Activated CD8-positive, alpha-beta T cell treated with anti-CD3 and anti-CD28 coated beads, Interleukin-2, amount 10 ng/mL, durations not matched to agents 7 days and 5 days (primary cell): ENCODE results near the gene ENPP1. TPM values are rescaled to one million over a fixed set of nuclear protein-coding genes. Genes with fewer than 3 reads are reported as not detected.
"Not testable (repeated sequence)": the region's sequence is repeated elsewhere in the genome, so short reads cannot be mapped to it uniquely, and the experiment has no call there.

Experiments used
- ATAC-seq: fragments of 150-1000 bp; cut with Tn5 transposase; one replicate; pipeline ENCODE4 v1.10.0; 2021; ENCODE audit warnings: moderate library complexity
- CTCF ChIA-PET: fragments of 350-600 bp; sonication (Branson Sonifier 250); formaldehyde crosslinking; loops from one replicate; lab custom pipeline; 2021; ENCODE audit warnings: antibody characterized with exemption; lab: Charles Lee
- POLR2A ChIA-PET: fragments of 350-600 bp; sonication (Branson Sonifier 250); formaldehyde crosslinking; loops from one replicate; lab custom pipeline; 2021; ENCODE audit warnings: antibody characterized with exemption; lab: Charles Lee
- DNase-seq: peaks from one replicate; pipeline ENCODE4 v3.0.0-alpha.2; 2020
- H3K27ac Mint-ChIP-seq: one replicate; pipeline ENCODE4 v1.8.0; 2021; ENCODE audit warnings: mild to moderate bottlenecking, mixed read lengths
- H3K27me3 Mint-ChIP-seq: one replicate; pipeline ENCODE4 v1.8.0; 2021; ENCODE audit warnings: low read depth, mixed read lengths
- H3K36me3 Mint-ChIP-seq: one replicate; pipeline ENCODE4 v1.8.0; 2021; ENCODE audit warnings: low read depth, mixed read lengths
- H3K4me1 Mint-ChIP-seq: one replicate; pipeline ENCODE4 v1.8.0; 2021; ENCODE audit warnings: low read depth, mixed read lengths
- H3K4me3 Mint-ChIP-seq: one replicate; pipeline ENCODE4 v1.8.0; 2021; ENCODE audit warnings: mild to moderate bottlenecking, mixed read lengths
- H3K9me3 Mint-ChIP-seq: one replicate; pipeline ENCODE4 v1.8.0; 2022; ENCODE audit warnings: mixed read lengths; ENCODE audit not compliant: insufficient read depth
- total RNA-seq, 2 experiments: library from RNA; stranded (reverse); gene quantifications; one replicate each; pipeline ENCODE4 v1.2.3, GENCODE V29; 2021

ENPP1 gene
- total RNA-seq, 2 experiments from 2014 or later, result 0.29 to 0.50 TPM

DNA sequence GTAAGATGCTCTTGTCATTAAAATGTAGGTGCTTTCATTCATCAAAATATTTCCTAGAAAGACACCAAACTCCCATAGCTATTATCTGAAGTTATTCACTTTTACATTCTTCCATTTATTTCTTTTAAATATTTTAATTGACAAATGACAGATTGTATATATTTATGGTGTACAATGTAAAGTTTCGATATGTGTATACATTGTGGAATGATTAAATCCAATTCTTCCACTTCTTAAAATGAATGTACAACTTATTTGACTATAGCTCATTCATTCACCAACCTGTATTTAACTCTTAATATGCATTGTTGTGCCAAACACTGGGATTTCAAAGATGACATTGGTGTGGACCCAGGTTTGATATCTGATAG, 102.4 kb downstream of the ENPP1 start:
- Mint-ChIP-seq H3K27me3 (peaks cover 33% of the 10 kb centered on the region), H3K9me3 (no peaks in the 10 kb centered on the region), H3K4me1 (peaks cover 10% of the 10 kb centered on the region), H3K4me3 (no peak overlapping the region), H3K27ac (no peak overlapping the region), H3K36me3 (no peaks in the 10 kb centered on the region)
- no peak for ATAC-seq
- no peak for DNase-seq
- ChIA-PET POLR2A (no interaction called here), CTCF (interaction anchor here (0.6 to 2.8 kb wide), 18 partner anchors 10 to 1025 kb away, joined by 3 to 26 read pairs (median 3); partner anchors contain the start of gene MED23)

DNA sequence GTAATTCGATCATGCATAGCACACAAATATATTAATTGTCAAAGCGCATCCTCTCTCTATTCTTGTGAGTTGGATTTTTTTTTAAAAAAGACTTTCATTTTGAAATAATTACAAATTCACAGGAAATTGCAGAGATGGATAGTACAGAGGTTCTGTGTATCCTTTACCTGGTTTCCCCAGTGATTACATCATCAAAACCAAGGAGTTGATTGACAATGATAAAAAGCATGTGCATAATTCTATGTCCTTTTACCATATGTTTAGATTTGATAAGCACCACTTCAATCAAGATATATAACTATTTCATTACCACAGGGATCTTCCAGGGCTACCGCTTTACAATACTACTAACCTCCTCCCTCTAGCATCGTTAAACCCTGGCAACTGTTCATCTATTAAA, 103.1 kb downstream of the ENPP1 start:
- POLR2A ChIA-PET, result no interaction called here
- no peak overlapping the region for H3K4me3 Mint-ChIP-seq
- no peak for ATAC-seq
- DNase-seq, result no peak
- H3K36me3 Mint-ChIP-seq, result no peaks in the 10 kb centered on the region
- peaks cover 33% of the 10 kb centered on the region for H3K27me3 Mint-ChIP-seq
- no peaks in the 10 kb centered on the region for H3K9me3 Mint-ChIP-seq
- peaks cover 10% of the 10 kb centered on the region for H3K4me1 Mint-ChIP-seq
- CTCF ChIA-PET, result interaction anchor here (1.1 to 2.8 kb wide), 8 partner anchors 12 to 217 kb away, joined by 3 to 26 read pairs (median 4); no protein-coding TSS in a partner anchor
- no peak overlapping the region for H3K27ac Mint-ChIP-seq

DNA sequence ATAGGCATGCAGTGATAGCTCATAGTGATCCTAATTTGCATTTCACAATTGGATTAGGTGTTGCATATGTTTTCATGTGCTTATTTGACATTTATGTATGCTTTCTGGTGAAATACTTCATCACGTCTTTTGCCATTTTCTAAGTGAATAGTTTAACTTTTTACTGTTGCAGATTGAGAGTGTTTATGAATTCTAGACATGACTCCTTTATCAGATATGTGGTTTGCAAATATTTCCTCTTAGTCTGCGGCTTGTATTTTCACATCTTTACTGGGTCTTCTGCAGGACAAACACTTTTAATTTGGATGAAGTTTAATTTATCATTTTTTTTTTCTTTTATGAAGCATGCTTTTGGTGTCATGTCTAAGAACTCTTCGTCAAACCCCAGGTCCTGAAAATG, 104.1 kb downstream of the ENPP1 start:
- ChIA-PET POLR2A (no interaction called here), CTCF (interaction anchor here (0.9 to 2.8 kb wide), 5 partner anchors 11 to 1027 kb away, joined by 3 to 26 read pairs (median 4); no protein-coding TSS in a partner anchor)
- Mint-ChIP-seq H3K4me3 (no peak overlapping the region), H3K9me3 (no peaks in the 10 kb centered on the region), H3K4me1 (peaks cover 17% of the 10 kb centered on the region), H3K27ac (no peak overlapping the region), H3K27me3 (peaks cover 33% of the 10 kb centered on the region), H3K36me3 (no peaks in the 10 kb centered on the region)
- DNase-seq, result no peak
- ATAC-seq, result no peak

DNA sequence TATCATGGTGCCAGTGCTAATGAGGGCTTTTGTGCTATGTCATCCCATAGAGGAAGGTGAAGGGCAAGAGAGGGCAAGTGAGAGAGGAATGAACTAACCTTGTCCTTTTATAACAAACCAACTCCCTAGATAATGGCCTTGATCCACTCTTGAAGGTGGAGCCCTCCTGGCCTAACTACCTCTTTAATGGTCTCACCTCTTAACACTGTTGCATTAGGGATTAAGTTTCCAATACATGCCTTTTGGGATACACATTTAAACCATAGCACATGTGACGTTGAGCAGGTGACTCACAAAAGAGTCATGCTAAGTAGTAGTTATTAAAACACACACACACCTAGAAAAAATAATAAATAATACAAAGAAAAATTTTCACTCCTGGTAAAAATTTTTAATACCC, 106.4 kb downstream of the ENPP1 start:
- Mint-ChIP-seq H3K27ac (no peak overlapping the region), H3K4me3 (no peak overlapping the region), H3K4me1 (peaks cover 31% of the 10 kb centered on the region), H3K36me3 (no peaks in the 10 kb centered on the region), H3K27me3 (peaks cover 29% of the 10 kb centered on the region), H3K9me3 (no peaks in the 10 kb centered on the region)
- no peak for DNase-seq
- ATAC-seq, result no peak
- ChIA-PET POLR2A (no interaction called here), CTCF (interaction anchor here (1.2 to 3.3 kb wide), 7 partner anchors 10 to 365 kb away, joined by 3 to 28 read pairs (median 9); partner anchors contain the start of gene MED23)

DNA sequence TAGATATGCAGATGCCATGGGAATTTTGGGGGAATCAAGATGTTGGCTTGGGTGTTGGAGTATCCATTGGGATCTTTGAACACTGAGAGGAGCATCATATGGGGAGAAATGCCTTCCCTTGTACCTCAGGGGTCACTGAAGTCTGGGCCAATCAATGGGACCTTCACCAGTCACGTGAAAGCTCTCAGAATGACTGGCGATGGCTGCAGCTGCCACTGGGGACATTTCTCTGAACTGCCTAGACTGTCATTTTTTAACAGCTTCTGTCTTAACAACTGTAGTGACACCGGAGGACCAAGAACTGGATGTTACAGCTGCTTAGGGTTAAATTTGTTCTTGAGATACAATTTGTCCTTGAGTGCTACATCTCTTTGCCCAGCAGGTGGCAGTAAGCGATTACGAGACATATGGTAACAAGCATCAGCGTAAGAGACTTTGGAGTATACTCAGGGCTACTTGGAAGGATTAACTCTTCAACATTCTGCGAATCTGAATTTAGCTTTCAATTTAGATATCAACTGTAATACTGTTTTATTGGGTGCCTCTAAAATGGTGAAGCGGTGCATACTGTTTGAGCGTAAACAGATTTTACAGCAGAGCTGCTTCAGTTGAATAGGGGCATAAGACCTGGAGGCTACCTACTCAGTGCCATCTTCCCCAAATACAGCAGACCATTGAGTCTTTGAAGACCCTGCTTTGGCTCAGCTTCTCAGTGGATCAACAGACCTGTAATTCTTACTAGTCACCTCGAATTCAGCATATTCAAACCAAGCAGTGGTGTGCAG, 107.3 kb downstream of the ENPP1 start:
- Mint-ChIP-seq H3K36me3 (no peaks in the 10 kb centered on the region), H3K27ac (no peak overlapping the region), H3K9me3 (no peaks in the 10 kb centered on the region), H3K27me3 (peaks cover 32% of the 10 kb centered on the region), H3K4me1 (peaks cover 24% of the 10 kb centered on the region), H3K4me3 (no peak overlapping the region)
- DNase-seq, result peak; percentile 74
- ATAC-seq, result peak; percentile 64
- ChIA-PET POLR2A (no interaction called here), CTCF (interaction anchor here (0.6 to 3.3 kb wide), 20 partner anchors 9 to 373 kb away, joined by 3 to 28 read pairs (median 4); partner anchors contain the start of gene MED23)

DNA sequence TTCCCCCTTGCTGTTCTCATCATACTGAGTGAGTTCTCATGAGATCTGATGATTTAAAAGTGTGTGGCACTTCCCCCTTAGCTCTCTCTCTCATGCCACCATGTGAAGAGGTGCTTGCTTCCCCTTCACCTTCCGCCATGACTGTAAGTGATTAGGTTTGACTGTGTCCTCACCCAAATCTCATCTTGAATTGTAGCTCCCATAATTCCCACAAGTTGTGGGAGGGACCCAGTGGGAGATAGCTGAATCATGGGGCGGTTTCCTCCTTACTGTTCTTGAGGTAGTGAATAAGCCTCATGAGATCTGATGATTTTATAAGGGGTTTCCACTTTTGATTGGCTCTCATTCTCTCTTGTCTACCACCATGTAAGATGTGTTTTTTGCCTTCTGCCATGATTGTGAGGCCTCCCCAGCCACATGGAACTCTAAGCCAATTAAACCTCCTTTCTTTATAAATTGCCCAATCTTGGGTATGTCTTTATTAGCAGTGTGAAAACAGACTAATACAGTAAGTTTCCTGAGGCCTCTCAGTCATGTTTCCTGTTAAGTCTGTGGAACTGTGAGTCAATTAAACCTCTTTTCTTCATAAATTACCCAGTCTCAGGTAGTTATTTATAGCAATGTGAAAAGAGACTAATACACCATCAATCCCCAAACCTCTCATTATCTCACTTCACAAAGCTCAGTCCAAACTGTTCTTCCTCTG, 108.4 kb downstream of the ENPP1 start:
- POLR2A ChIA-PET, H3K36me3 Mint-ChIP-seq, H3K27ac Mint-ChIP-seq, DNase-seq, H3K9me3 Mint-ChIP-seq, H3K4me3 Mint-ChIP-seq, ATAC-seq: not testable (repeated sequence)
- Mint-ChIP-seq H3K4me1 (peaks cover 24% of the 10 kb centered on the region), H3K27me3 (peaks cover 29% of the 10 kb centered on the region)
- CTCF ChIA-PET, result interaction anchor here (0.7 to 3.3 kb wide), 12 partner anchors 8 to 372 kb away, joined by 3 to 28 read pairs (median 6); partner anchors contain the start of gene CCN2

DNA sequence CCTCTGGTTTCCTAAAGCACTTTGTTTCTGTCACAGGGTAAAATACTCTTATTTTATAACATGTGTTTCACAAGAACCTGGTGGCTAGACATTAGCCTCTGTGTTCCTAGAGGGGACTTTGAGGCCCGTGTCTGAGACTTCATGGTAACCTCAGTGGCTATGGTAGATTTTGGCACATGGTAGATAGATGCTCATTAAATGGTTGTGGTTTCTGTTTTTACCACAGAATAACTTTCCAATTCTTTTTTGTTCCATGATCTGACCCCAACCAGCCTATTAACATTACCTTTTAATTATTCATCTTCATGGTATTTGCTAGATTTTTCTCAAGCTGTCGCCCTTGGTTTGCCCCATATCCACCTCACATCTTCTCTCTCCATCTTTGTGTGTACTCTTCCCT, 109.0 kb downstream of the ENPP1 start:
- ATAC-seq, result no peak
- ChIA-PET CTCF (interaction anchor here (1.0 to 3.3 kb wide), 3 partner anchors 9 to 301 kb away, joined by 4 to 24 read pairs (median 6); no protein-coding TSS in a partner anchor), POLR2A (no interaction called here)
- Mint-ChIP-seq H3K27ac (no peak overlapping the region), H3K9me3 (no peaks in the 10 kb centered on the region), H3K36me3 (no peaks in the 10 kb centered on the region), H3K27me3 (peaks cover 24% of the 10 kb centered on the region), H3K4me3 (no peak overlapping the region), H3K4me1 (peaks cover 23% of the 10 kb centered on the region)
- DNase-seq, result no peak

DNA sequence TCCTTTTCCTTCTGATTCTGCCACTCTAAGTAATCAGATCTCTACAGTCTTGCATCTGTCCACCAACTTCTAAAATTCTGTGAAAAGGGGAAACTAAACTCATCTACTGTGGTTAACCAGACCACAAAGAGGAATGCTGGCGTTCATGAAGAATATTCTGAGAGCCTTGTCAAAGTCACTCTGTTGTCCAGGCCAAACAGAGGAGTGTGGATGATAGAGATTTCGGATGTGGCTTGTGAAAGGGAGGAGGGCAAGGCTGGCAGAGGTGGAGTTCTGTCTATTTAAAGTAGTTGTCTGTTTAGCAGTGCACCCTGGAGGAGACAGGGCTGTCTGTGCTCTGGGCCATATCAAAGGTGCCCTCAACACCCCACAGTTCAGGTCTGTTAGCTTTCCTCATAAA, 109.5 kb downstream of the ENPP1 start:
- H3K9me3 Mint-ChIP-seq, result no peaks in the 10 kb centered on the region
- peaks cover 21% of the 10 kb centered on the region for H3K4me1 Mint-ChIP-seq
- H3K36me3 Mint-ChIP-seq, result no peaks in the 10 kb centered on the region
- no peak overlapping the region for H3K27ac Mint-ChIP-seq
- peak; percentile 58 for ATAC-seq
- H3K4me3 Mint-ChIP-seq, result no peak overlapping the region
- DNase-seq, result peak; percentile 25
- H3K27me3 Mint-ChIP-seq, result peaks cover 22% of the 10 kb centered on the region
- ChIA-PET POLR2A (no interaction called here), CTCF (interaction anchor here (0.8 to 3.3 kb wide), 4 partner anchors 9 to 300 kb away, joined by 4 to 24 read pairs (median 5); no protein-coding TSS in a partner anchor)

DNA sequence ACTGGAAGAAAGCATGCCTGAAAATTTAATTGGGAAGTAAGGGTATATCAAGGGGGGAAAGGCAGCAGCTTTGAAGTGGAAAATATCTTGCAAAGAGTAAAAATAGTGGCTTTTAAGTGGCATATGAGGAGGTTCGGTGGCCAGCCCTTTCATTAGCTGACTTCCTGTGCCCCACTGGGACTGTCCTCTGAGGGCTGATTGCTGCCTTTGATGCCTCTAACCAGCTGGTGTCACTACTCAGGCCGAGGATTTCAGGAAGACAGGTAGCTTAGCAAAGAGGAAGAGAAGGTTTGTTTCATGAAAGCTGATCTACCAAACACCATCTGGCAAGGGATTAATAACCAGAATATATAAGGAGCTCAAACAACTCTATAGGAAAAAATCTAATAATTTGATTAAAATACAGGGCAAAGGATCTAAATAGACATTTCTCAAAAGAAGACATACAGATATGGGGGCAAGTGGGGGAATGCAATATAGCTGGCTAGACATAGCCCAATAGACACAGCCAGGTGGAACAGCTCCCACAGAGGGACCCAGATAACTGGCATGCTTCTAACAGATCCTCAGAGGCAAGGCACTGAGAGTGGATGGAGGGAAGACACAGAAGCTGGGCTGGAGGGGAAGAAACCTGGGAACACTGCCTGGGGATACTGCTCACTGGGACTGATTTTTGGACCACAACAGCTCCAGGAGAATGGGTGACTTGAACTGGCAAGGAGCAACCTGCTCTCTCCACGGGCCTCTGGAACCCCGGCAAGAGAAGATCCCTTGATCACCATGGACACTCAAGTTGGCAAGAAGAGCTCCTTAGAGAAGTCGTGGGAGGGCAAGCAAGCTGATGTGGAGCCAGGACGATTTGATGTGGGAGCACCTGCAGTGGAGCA, 110.2 kb downstream of the ENPP1 start:
- POLR2A ChIA-PET, result no interaction called here

DNA sequence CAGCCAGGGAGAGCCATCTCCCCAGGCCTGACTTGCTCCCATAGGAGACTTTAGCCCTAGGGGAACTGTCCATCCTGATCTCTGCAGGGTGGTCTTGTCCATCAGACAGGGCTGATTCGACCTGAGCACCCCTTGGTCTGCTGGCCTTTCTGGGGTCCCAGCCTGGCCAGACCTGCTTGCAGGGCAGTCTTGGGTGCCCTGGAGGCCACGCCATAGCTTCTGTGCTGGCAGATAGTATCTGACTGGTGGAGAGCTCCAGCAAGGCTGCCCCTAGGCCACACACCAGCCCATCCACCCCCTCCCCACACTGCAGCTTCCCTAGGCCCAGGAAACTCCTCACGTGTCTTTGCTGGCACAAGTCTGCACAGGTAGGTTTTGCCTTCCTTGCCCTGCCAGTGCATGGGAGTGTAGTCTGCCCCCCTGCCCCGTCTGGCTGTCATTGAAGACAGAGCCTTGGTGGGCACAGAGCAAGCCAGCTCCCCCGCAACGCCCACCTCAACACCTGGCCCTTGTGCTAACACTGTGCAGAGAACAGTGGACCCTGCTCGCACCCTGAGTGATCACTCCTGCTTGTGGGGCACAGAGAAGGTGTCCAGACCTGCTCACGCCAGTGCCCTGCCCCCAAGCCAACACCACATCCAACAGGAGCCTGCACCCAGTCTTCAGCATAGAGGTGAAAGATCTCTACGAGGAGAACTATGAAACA, 111.0 kb downstream of the ENPP1 start:
- DNase-seq, result no peak
- H3K4me1 Mint-ChIP-seq, result peaks cover 21% of the 10 kb centered on the region
- no peak overlapping the region for H3K4me3 Mint-ChIP-seq
- ATAC-seq, result no peak
- no peaks in the 10 kb centered on the region for H3K36me3 Mint-ChIP-seq
- ChIA-PET POLR2A (no interaction called here), CTCF (interaction anchor here (1.0 to 2.3 kb wide), 2 partner anchors 11 to 361 kb away, joined by 3 to 6 read pairs; no protein-coding TSS in a partner anchor)
- no peak overlapping the region for H3K27ac Mint-ChIP-seq
- no peaks in the 10 kb centered on the region for H3K9me3 Mint-ChIP-seq
- peaks cover 13% of the 10 kb centered on the region for H3K27me3 Mint-ChIP-seq

More for the DNA sequence above, 110.2 kb downstream of the ENPP1 start:
- CTCF ChIA-PET, result interaction anchor here (0.8 to 2.3 kb wide), 4 partner anchors 10 to 362 kb away, joined by 3 to 6 read pairs (median 4); no protein-coding TSS in a partner anchor
- no peak for DNase-seq
- no peaks in the 10 kb centered on the region for H3K36me3 Mint-ChIP-seq
- H3K27ac Mint-ChIP-seq, result no peak overlapping the region
- peaks cover 20% of the 10 kb centered on the region for H3K27me3 Mint-ChIP-seq
- H3K4me3 Mint-ChIP-seq, result no peak overlapping the region
- peaks cover 21% of the 10 kb centered on the region for H3K4me1 Mint-ChIP-seq
- no peak for ATAC-seq
- H3K9me3 Mint-ChIP-seq, result no peaks in the 10 kb centered on the region
